ENCODE measurements around the gene DIRAS1.
"Not testable (repeated sequence)": the region's sequence is repeated elsewhere in the genome, so short reads cannot be mapped to it uniquely, and the experiment has no call there.

The DIRAS1 gene

GRCh38 chr19:2714531-2715269 is 6.5 kb downstream of the DIRAS1 start:
- no peak for ATAC-seq
- Mint-ChIP-seq H3K4me3 (no peak overlapping the region), H3K9me3 (peaks cover 10% of the 10 kb centered on the region), H3K4me1 (peaks cover 15% of the 10 kb centered on the region), H3K27me3 (peaks cover 8% of the 10 kb centered on the region), H3K36me3 (ENCODE audit: low read depth) (peaks cover 3% of the 10 kb centered on the region), H3K27ac (no peak overlapping the region)
- DNase-seq: no peak

GRCh38 chr19:2714102-2714501 is 7.1 kb downstream of the DIRAS1 start:
- not testable (repeated sequence) for H3K36me3 Mint-ChIP-seq (ENCODE audit: low read depth); DNase-seq; H3K27me3 Mint-ChIP-seq; H3K4me3 Mint-ChIP-seq; H3K27ac Mint-ChIP-seq; ATAC-seq
- H3K9me3 Mint-ChIP-seq: peaks cover 10% of the 10 kb centered on the region
- peaks cover 13% of the 10 kb centered on the region for H3K4me1 Mint-ChIP-seq

GRCh38 chr19:2713170-2713569 is 8.0 kb downstream of the DIRAS1 start:
- H3K4me3 Mint-ChIP-seq; H3K36me3 Mint-ChIP-seq (ENCODE audit: low read depth); H3K27me3 Mint-ChIP-seq; DNase-seq; H3K27ac Mint-ChIP-seq; ATAC-seq: not testable (repeated sequence)
- Mint-ChIP-seq H3K9me3 (peaks cover 10% of the 10 kb centered on the region), H3K4me1 (peaks cover 13% of the 10 kb centered on the region)

- Mint-ChIP-seq H3K4me3 (no peak overlapping the region), H3K36me3 (ENCODE audit: low read depth) (peaks cover 3% of the 10 kb centered on the region), H3K4me1 (peaks cover 13% of the 10 kb centered on the region), H3K27me3 (peaks cover 2% of the 10 kb centered on the region), H3K27ac (peak overlapping the region; percentile 27), H3K9me3 (peaks cover 10% of the 10 kb centered on the region)
- DNase-seq (no peak), ATAC-seq (no peak)
These were observed 9.3 kb downstream of the DIRAS1 start for GRCh38 chr19:2711875-2712205.

GRCh38 chr19:2711172-2711874 is 9.8 kb downstream of the DIRAS1 start:
- H3K9me3 Mint-ChIP-seq: peaks cover 10% of the 10 kb centered on the region
- H3K27me3 Mint-ChIP-seq: peaks cover 2% of the 10 kb centered on the region
- ATAC-seq: no peak
- peaks cover 13% of the 10 kb centered on the region for H3K4me1 Mint-ChIP-seq
- no peak overlapping the region for H3K4me3 Mint-ChIP-seq
- peaks cover 3% of the 10 kb centered on the region for H3K36me3 Mint-ChIP-seq (ENCODE audit: low read depth)
- DNase-seq: no peak
- H3K27ac Mint-ChIP-seq: no peak overlapping the region

GRCh38 chr19:2706251-2706650 is 14.9 kb downstream of the DIRAS1 start:
- no peaks in the 10 kb centered on the region for H3K9me3 Mint-ChIP-seq
- ATAC-seq (no peak), DNase-seq (no peak)
- no peak overlapping the region for H3K4me3 Mint-ChIP-seq
- peaks cover 13% of the 10 kb centered on the region for H3K4me1 Mint-ChIP-seq
- H3K27ac Mint-ChIP-seq: no peak overlapping the region
- no peaks in the 10 kb centered on the region for H3K27me3 Mint-ChIP-seq
- no peaks in the 10 kb centered on the region for H3K36me3 Mint-ChIP-seq (ENCODE audit: low read depth)

GRCh38 chr19:2703691-2704216 is 17.4 kb downstream of the DIRAS1 start:
- H3K27ac Mint-ChIP-seq: no peak overlapping the region
- DNase-seq (no peak), ATAC-seq (no peak)
- peaks cover 19% of the 10 kb centered on the region for H3K4me1 Mint-ChIP-seq
- no peak overlapping the region for H3K4me3 Mint-ChIP-seq
- H3K27me3 Mint-ChIP-seq: no peaks in the 10 kb centered on the region
- no peaks in the 10 kb centered on the region for H3K9me3 Mint-ChIP-seq
- no peaks in the 10 kb centered on the region for H3K36me3 Mint-ChIP-seq (ENCODE audit: low read depth)

GRCh38 chr19:2703077-2703437 is 18.1 kb downstream of the DIRAS1 start:
- DNase-seq (no peak), ATAC-seq (no peak)
- Mint-ChIP-seq H3K36me3 (ENCODE audit: low read depth) (no peaks in the 10 kb centered on the region), H3K27me3 (no peaks in the 10 kb centered on the region), H3K9me3 (no peaks in the 10 kb centered on the region), H3K27ac (peak overlapping the region; percentile 52), H3K4me1 (peaks cover 22% of the 10 kb centered on the region), H3K4me3 (peak overlapping the region; percentile 49)

GRCh38 chr19:2702170-2703076 is 18.7 kb downstream of the DIRAS1 start, which contains the start of gene GNG7:
TSS of gene GNG7 (minus strand) at chr19:2702694. CDS start at chr19:2520688, 182,006 bp downstream.
- H3K27ac Mint-ChIP-seq: peak within 1 kb of the TSS; percentile 52
- H3K36me3 Mint-ChIP-seq (ENCODE audit: low read depth): no peaks in the 10 kb centered on the region
- peak; percentile 95 for DNase-seq
- H3K9me3 Mint-ChIP-seq: no peaks in the 10 kb centered on the region
- peaks cover 22% of the 10 kb centered on the region for H3K4me1 Mint-ChIP-seq
- peak; percentile 93 for ATAC-seq
- H3K4me3 Mint-ChIP-seq: peak within 1 kb of the TSS; percentile 62
- no peaks in the 10 kb centered on the region for H3K27me3 Mint-ChIP-seq

GRCh38 chr19:2701361-2702169 is 19.6 kb downstream of the DIRAS1 start:
- peaks cover 22% of the 10 kb centered on the region for H3K4me1 Mint-ChIP-seq
- peak overlapping the region; percentile 62 for H3K4me3 Mint-ChIP-seq
- DNase-seq (no peak), ATAC-seq (no peak)
- no peak overlapping the region for H3K27ac Mint-ChIP-seq
- no peaks in the 10 kb centered on the region for H3K36me3 Mint-ChIP-seq (ENCODE audit: low read depth)
- H3K9me3 Mint-ChIP-seq: no peaks in the 10 kb centered on the region
- no peaks in the 10 kb centered on the region for H3K27me3 Mint-ChIP-seq

GRCh38 chr19:2700660-2701360 is 20.4 kb downstream of the DIRAS1 start:
- no peak overlapping the region for H3K27ac Mint-ChIP-seq

GRCh38 chr19:2699413-2700140 is 21.6 kb downstream of the DIRAS1 start:
- no peaks in the 10 kb centered on the region for H3K9me3 Mint-ChIP-seq
- DNase-seq (no peak), ATAC-seq (no peak)
- no peaks in the 10 kb centered on the region for H3K27me3 Mint-ChIP-seq
- no peak overlapping the region for H3K27ac Mint-ChIP-seq
- H3K36me3 Mint-ChIP-seq (ENCODE audit: low read depth): no peaks in the 10 kb centered on the region
- no peak overlapping the region for H3K4me3 Mint-ChIP-seq
- peaks cover 24% of the 10 kb centered on the region for H3K4me1 Mint-ChIP-seq

More at GRCh38 chr19:2700660-2701360, 20.4 kb downstream of the DIRAS1 start:
- ATAC-seq: no peak
- Mint-ChIP-seq H3K9me3 (no peaks in the 10 kb centered on the region), H3K27me3 (no peaks in the 10 kb centered on the region), H3K4me1 (peaks cover 24% of the 10 kb centered on the region), H3K36me3 (ENCODE audit: low read depth) (no peaks in the 10 kb centered on the region), H3K4me3 (no peak overlapping the region)
- no peak for DNase-seq

GRCh38 chr19:2694196-2694595 is 27.0 kb downstream of the DIRAS1 start:
- Mint-ChIP-seq H3K36me3 (ENCODE audit: low read depth) (no peaks in the 10 kb centered on the region), H3K4me3 (no peak overlapping the region), H3K27me3 (no peaks in the 10 kb centered on the region), H3K9me3 (no peaks in the 10 kb centered on the region), H3K4me1 (peaks cover 10% of the 10 kb centered on the region), H3K27ac (no peak overlapping the region)
- ATAC-seq (no peak), DNase-seq (no peak)
